AG04449 (cell line): ENCODE measurements around the gene FBXL17.

Experiments
- CTCF ChIA-PET: fragments of 350-600 bp; formaldehyde crosslinking; extraction: SDS; loops from one replicate; lab custom pipeline; 2021; ENCODE audit warnings: antibody characterized with exemption; lab: Yijun Ruan, JAX
- POLR2A ChIA-PET: fragments of 400-600, 350-600 bp; formaldehyde crosslinking; extraction: SDS; loops from one replicate; lab custom pipeline; 2020; ENCODE audit warnings: antibody characterized with exemption, inconsistent platforms; lab: Yijun Ruan, JAX
- DNase-seq: peaks from one replicate; pipeline ENCODE4 v3.0.0-alpha.2; 2010; ENCODE audit warnings: low read depth, low spot score
- H3K4me3 ChIP-seq: 2 replicates; pipeline ENCODE4 v1.5.1; 2011; ENCODE audit warnings: low read depth, mild to moderate bottlenecking, control low read depth, low read length
- TF ChIP-seq, protein P1 (sequence below): IDR thresholded peaks from one replicate; pipeline ENCODE4 v1.5.1; 2011; ENCODE audit warnings: mild to moderate bottlenecking, moderate library complexity, low read length, control low read depth, inconsistent platforms; ENCODE audit not compliant: insufficient read depth; ENCODE audit errors: missing control alignments

Gene FBXL17

GRCh38 chr5:108144332-108144731 lies 237.6 kb downstream of the FBXL17 start:
- H3K4me3 ChIP-seq = no peak overlapping the region
- POLR2A ChIA-PET = no interaction called here
- TF ChIP-seq, protein P1, sequence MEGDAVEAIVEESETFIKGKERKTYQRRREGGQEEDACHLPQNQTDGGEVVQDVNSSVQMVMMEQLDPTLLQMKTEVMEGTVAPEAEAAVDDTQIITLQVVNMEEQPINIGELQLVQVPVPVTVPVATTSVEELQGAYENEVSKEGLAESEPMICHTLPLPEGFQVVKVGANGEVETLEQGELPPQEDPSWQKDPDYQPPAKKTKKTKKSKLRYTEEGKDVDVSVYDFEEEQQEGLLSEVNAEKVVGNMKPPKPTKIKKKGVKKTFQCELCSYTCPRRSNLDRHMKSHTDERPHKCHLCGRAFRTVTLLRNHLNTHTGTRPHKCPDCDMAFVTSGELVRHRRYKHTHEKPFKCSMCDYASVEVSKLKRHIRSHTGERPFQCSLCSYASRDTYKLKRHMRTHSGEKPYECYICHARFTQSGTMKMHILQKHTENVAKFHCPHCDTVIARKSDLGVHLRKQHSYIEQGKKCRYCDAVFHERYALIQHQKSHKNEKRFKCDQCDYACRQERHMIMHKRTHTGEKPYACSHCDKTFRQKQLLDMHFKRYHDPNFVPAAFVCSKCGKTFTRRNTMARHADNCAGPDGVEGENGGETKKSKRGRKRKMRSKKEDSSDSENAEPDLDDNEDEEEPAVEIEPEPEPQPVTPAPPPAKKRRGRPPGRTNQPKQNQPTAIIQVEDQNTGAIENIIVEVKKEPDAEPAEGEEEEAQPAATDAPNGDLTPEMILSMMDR = no peak
- CTCF ChIA-PET = no interaction called here
- no peak for DNase-seq

DNA sequence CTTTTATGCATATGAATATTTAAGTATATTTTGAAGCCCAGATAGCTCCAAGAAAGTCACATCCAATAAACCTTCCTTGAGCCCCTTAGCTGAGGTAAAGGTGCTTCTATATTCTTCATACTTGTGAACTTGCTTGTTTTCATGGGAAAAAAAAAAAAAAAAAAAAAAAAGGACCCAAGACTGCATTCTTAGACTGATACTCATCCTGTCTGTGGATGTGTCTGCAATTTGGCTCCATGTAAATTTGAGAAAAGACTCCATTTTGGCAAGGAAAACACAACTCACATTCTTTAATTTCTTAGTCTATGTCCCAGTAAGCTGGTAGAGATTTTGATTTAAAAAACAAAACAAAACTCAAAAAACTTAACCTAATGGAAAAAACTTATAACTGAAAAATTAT lies 238.3 kb downstream of the FBXL17 start:
- POLR2A ChIA-PET = no interaction called here
- no peak overlapping the region for H3K4me3 ChIP-seq
- CTCF ChIA-PET = no interaction called here
- TF ChIP-seq, protein P1 = no peak
- peak; percentile 56 for DNase-seq

- ChIA-PET POLR2A (no interaction called here), CTCF (no interaction called here)
- H3K4me3 ChIP-seq = no peak overlapping the region
- TF ChIP-seq, protein P1 = no peak
- DNase-seq = no peak
These were observed 240.2 kb downstream of the FBXL17 start for GRCh38 chr5:108141676-108142075.

- TF ChIP-seq, protein P1 = no peak
- POLR2A ChIA-PET = no interaction called here
- no peak for DNase-seq
- CTCF ChIA-PET = interaction anchor here (1.2 kb wide), 1 partner anchor 9 kb away, joined by 4 read pairs; no protein-coding TSS in a partner anchor
- H3K4me3 ChIP-seq = no peak overlapping the region
These were observed 245.4 kb downstream of the FBXL17 start for GRCh38 chr5:108136493-108136892.

- ChIA-PET POLR2A (no interaction called here), CTCF (no interaction called here)
- TF ChIP-seq, protein P1 = no peak
- H3K4me3 ChIP-seq = no peak overlapping the region
- DNase-seq = no peak
These were observed 252.8 kb downstream of the FBXL17 start for GRCh38 chr5:108129129-108129528.

- no peak overlapping the region for H3K4me3 ChIP-seq
- no peak for DNase-seq
- ChIA-PET CTCF (no interaction called here), POLR2A (no interaction called here)
- TF ChIP-seq, protein P1 = no peak
These were observed 256.0 kb downstream of the FBXL17 start for GRCh38 chr5:108125771-108126511.
